ENCODE results near the gene SMC1B.
A peak's percentile ranks its signal among the peaks of the same experiment; 100 is the strongest.

SMC1B gene

DNA sequence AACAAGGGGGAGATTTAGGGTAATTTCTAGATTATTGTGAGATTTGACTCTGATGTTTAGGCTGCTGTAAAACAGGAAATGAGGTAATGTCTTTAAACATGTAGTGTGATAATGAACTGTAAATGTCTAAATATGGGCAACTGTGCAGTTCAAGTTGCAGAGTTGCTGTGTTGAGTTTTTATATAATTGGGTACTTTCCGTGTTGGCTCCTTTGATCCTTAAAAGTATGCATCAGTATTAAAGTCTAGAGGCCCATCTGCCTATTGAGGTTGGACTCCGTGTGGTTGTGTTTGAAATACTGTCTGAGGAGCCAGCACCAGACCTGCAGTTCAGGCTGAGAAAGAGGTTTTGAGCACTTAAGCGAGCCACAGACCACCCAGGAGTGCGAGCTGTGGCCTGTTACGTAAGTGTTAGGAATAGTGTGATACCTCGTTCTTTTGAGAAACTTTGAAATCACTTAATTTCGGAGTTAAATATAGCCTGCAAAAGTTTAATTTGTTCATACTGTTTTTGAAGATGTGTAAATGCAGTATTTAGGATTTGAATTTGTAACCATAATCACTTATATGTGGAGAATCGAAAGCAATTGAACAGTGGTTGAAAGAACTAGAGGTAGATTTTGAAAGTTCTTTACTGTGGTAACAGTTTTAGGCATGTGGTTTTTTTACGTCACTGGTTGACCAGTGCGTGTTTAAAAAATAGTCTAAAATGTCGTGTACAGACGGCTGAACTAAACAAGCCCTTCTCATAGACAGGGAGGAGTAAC is 94.7 kb downstream of the SMC1B start:
- DNase-seq = peak; percentile 78

DNA sequence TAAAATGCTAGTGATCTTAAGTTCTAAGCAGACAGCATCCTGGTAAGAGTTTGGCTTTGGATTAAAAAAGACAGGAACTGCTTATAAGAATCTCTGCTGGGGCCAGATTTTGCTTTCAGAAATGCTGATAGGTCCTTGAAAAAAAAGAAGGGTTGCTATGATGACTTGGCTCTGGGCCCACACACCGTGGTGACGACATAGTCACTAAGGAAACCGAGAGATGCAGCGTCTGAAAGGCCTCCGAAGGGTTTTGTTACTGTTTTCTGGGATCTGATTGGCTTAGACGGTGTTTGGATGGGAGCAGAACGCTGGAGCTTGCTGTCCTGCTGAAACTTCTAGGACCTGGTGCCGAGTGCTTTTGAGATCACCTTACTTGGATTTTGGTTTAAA is 95.2 kb downstream of the SMC1B start:
- peak; percentile 94 for DNase-seq

DNA sequence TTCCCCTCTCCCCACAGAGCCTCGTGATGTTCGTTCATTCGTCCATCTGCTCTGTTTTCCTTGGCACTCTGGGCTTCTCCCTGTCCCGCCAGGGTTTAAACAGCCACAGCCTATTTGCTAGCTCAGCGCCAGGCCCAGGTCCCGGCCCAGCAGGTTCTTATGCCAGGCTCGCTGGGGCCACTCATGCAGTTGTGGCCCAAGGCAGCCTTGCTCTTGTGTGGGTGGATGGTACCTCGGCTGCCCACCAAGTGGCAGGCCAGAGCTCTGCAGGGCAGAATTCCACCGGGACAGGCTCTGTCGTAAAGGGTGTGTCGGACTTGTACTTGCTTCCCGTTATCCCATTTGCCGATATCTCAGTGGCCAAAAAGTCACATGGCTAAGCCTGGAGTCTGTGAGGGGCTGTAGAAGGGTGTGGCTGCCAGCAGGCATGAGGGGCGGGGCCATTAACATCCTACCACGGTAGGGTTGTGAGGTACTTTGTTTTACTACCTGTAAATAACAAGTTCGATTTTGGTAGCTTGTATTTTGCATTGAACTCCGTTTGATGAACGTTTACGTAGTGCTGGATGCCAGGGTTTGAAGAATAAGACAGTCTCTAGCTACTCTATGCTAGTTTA is 95.7 kb downstream of the SMC1B start:
- DNase-seq = peak; percentile 77

GRCh38 chr22:45316796-45317526 is 96.4 kb downstream of the SMC1B start:
- no peak for DNase-seq

GRCh38 chr22:45314786-45315185 is 98.6 kb downstream of the SMC1B start:
- DNase-seq = no peak

DNA sequence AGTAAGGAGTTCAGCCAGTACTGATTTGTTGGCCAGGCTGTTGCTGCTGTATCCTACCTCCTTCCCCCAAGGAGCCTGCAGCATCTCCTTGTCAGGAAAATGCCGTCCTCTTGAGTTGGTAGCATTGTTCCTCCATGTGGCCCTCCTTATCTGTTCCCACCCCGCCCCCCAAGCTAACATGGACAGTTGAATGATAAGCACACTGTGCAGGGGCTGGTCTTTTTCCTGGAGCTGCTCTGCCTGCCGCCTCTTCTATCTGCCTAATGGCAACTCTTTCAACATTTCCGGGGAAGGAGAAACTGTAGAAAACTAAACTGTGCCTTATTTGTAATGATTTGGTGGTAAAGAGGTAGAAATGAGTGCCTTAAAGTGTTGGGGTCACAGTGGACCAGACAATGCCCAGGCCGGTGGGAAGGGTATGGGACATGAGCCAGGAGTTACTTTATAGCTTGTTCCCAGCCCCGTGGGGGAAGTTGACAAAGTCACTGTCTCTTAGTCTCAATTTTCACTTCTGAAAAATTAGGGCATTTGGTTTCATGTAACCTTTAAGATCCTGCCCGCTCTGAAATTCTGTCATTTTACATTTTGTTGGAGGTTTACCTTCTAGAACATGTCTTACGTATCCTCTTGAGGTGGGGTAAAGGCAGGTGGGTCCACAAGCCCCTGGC is 99.2 kb downstream of the SMC1B start:
- DNase-seq = no peak

DNA sequence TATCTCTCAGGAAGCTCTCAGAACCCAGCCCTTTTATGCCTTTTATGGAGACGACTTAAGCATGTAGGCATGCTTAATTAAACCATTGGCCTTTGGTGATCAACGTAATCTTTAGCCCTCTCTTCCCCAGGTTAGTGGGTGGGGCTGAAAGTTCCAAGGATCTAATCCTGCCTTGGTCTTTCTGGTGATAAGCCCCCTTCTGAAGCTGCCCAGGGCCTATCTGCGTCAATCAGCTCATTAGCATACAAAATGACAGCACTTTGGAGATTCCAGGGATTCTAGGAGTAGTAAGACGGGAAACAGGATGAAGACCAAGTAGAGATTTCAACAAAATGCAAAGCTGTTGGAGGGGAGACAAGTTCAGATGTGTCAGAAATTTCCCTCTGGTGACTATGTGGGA is 100.5 kb downstream of the SMC1B start:
- no peak for DNase-seq

- DNase-seq = no peak
Measured at GRCh38 chr22:45312415-45312814, 101.0 kb downstream of the SMC1B start.

- no peak for DNase-seq
Measured at GRCh38 chr22:45310977-45311531, 102.3 kb downstream of the SMC1B start.

DNA sequence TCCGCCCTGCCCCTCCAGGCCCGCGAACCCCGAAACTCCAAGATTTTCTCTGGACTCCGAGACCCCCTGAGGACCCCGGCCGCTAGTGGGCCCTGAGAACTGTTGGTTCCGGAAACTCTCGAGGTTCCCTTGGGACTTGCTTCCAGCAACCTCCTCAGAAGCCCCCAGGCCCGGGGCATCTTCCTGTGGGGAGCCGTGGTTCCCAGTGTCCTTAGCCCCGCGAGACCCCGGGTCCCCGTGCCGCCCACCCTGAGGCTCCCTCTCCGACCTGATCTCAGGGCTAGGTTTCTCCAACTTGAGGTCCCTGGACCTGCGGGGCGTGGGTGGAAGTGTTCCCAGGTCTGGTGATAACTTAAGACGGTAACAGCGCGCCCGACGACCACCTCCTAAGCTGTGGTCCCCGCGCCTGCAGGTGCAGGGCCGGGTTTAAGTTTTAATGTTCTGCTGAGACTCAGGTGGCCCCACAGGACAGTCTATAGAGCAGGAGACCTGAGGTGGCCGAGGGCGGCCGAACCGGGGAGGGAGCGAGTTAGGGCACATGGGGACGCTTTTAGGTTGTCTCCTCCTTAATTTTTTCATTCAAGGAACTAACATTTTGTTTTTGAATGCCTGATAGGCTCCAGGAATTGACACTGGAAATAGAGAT is 102.9 kb downstream of the SMC1B start:
- no peak for DNase-seq

- peak; percentile 92 for DNase-seq
Measured at GRCh38 chr22:45309422-45310227, 103.8 kb downstream of the SMC1B start, which contains the start of gene FAM118A. Gene FAM118A, plus strand, starts transcription at chr22:45309934. Its CDS starts 12,446 bp downstream, at chr22:45322380.

- DNase-seq = no peak
Measured at GRCh38 chr22:45308957-45309421, 104.4 kb downstream of the SMC1B start.

GRCh38 chr22:45308391-45308956 is 104.9 kb downstream of the SMC1B start:
- no peak for DNase-seq

- no peak for DNase-seq
Measured at GRCh38 chr22:45306139-45306538, 107.3 kb downstream of the SMC1B start.

GRCh38 chr22:45305456-45306075 is 107.8 kb downstream of the SMC1B start:
- DNase-seq = no peak

- DNase-seq = no peak
Measured at GRCh38 chr22:45304971-45305370, 108.4 kb downstream of the SMC1B start.

- no peak for DNase-seq
Measured at GRCh38 chr22:45303181-45303580, 110.2 kb downstream of the SMC1B start.

- no peak for DNase-seq
Measured at GRCh38 chr22:45302751-45303150, 110.6 kb downstream of the SMC1B start.

DNA sequence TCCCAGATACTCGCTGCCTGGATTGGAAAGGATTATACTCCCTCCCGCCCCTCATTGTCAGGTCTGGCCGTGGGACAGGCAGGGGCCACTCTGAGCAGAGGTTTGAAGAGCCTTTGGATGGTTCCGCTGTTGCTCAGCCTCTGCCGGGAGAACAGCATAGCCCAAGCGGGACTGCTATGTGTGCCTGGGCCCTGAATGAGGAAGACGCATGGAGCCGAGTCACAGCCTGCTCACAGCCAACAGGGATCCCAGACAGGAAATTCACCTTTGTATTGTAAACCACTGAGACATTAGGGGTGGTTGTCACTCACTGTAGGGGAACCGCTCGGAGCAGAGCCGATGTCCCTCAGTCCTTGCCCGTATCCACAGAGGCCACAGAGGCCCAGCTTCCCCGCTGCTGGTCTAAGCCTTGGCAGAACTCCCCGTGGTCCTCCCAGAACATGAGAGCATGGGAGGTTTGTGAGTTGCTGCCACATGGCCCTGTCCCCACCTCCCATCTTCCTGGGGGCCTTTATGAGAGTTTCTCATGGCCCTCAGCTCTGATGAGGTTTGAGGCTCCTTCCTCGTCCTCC is 114.4 kb downstream of the SMC1B start:
- no peak for DNase-seq

DNA sequence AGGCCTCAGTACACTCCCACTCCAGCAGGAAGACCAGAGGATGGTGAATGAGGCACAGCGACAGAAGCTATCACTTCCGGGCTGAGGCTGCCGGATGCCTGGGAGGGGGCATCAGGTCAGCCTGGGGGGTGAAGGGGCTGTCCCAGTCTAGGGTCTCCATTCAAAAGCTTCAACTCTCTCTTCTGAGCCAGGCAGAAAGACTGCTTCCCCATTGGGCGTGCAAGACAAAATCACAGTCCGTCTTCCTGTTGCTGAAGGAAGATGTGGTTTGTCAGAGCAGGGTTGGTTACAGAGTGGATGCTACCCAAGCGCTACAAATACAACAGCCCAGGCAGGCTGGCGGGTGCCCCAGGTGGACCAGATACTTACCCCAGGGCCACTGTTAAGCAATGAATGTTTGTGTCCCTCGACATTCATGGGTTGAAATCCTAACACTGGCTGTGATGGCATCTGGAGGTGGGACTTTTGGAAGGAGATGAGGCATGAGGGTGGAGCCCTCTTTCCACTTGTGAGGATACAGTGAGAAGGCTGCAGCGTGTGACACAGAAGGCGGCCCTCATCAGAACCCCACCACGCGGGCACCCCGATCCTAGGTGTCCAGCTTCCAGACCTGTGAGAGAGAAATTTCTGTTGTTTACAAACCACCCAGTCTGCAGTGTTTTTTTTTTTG is 116.6 kb downstream of the SMC1B start:
- peak; percentile 60 for DNase-seq
